Measurements from ENCODE around the gene C11orf97.
"Not testable (repeated sequence)": the region's sequence is repeated elsewhere in the genome, so short reads cannot be mapped to it uniquely, and the experiment has no call there.

Gene C11orf97

GRCh38 chr11:94558468-94558867, 46.2 kb downstream of the C11orf97 start:
- DNase-seq: no peak

DNA sequence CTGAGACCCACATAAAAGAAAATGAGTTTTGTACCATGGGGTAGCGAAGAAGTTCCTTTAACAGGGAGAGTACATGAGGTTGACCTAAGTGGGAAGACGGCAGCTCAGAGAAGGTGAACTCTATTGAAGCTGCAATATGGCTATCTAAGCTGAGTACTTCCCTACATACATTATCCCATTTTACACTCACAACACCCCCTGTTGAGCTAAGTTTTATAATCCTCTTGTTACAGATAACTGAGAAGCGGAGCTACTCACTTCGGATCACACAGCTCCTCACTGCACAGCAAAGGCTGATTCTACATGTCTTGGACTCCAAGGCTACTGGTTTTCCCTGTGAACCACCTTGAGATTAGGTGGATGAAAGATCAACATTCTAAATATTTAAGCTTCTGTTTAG, 46.7 kb downstream of the C11orf97 start:
- no peak for DNase-seq

DNA sequence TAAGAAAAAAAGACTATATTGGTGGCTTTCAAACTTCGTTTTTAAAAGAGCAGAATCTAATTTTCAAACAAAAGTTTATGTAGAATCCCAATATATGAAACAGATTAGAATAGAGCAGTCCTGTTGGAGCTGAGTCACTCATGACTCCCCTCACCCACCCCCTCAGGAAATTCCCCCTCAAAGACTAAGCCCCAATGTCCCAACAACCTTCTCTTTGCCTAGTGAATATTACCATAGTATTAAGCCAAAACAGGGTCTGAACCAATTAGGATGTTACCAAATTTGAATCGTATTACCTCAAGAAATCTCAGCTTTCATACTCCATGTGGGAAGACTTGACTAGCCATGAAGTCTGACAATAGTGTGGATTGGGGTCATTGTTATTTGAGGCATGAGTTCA, 47.1 kb downstream of the C11orf97 start:
- no peak for DNase-seq

- no peak for DNase-seq
Observed at GRCh38 chr11:94560834-94561233, 48.6 kb downstream of the C11orf97 start.

DNA sequence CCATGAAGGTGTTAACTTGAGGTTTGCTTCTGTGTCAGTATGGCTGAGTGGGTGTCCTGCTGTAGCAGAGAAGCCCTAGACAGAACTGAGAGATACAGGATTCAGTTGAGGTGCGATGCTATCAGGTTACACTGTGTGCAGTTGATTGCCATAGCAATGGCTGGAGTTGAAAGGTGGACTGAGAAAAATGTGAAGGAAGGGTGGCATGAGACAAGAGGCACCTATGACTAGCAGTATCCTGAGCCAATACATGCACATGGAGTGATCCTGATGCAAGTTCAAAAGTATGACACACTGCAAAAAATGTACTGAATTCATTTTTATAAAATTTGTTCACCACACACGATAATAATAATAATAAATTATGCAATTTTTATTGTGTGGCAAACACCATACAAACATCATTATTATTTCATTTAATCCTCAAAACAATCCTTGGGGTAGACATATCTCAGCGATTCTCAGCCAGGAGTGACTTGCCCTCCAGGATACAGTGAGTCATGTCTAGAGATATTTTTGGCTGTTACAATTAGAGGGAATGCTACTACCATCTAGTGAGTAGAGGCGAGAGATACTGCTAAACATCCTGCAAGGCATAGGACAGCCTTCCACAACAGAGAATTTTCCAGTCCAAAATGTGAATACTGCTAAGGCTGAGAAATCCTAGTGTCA, 51.1 kb downstream of the C11orf97 start:
- no peak for DNase-seq

DNA sequence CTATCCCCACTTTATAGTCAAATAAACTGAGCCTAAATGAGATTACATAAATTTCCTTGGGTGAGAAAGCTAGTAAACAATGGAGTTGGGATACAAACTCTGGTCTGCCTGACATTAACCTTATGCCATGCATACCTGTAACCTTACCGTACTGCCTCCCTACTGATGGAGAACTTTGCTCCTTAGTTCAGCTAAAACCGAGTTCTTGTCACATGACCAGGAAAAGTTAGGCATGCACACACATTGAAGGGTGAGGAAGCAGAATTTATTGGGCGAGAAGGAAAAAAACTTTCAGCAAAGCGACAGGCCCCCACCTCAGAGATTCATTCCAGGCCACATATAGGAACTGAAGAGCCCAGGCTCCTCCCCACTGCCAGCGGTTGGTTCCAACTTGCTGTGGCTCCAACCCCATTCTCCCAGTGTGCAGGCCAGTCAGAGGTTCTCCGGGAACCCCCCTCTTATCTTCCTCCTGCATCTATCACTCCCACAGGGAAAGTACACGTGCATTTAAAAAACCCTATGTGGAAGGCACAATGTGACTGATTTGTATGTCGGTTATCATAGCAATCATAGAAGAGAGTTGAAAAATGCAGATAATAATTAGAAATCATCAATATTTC, 51.7 kb downstream of the C11orf97 start:
- no peak for DNase-seq

- DNase-seq: no peak
Observed at GRCh38 chr11:94567181-94567670, 55.0 kb downstream of the C11orf97 start, which contains the start of gene PIWIL4. PIWIL4 (plus strand) TSS chr11:94567368; CDS start chr11:94567519, 151 bp downstream.

- DNase-seq: no peak
Observed at GRCh38 chr11:94568200-94568599, 55.9 kb downstream of the C11orf97 start.

- DNase-seq: no peak
Observed at GRCh38 chr11:94568717-94569116, 56.5 kb downstream of the C11orf97 start.

GRCh38 chr11:94572975-94573374, 60.7 kb downstream of the C11orf97 start:
- not testable (repeated sequence) for DNase-seq

DNA sequence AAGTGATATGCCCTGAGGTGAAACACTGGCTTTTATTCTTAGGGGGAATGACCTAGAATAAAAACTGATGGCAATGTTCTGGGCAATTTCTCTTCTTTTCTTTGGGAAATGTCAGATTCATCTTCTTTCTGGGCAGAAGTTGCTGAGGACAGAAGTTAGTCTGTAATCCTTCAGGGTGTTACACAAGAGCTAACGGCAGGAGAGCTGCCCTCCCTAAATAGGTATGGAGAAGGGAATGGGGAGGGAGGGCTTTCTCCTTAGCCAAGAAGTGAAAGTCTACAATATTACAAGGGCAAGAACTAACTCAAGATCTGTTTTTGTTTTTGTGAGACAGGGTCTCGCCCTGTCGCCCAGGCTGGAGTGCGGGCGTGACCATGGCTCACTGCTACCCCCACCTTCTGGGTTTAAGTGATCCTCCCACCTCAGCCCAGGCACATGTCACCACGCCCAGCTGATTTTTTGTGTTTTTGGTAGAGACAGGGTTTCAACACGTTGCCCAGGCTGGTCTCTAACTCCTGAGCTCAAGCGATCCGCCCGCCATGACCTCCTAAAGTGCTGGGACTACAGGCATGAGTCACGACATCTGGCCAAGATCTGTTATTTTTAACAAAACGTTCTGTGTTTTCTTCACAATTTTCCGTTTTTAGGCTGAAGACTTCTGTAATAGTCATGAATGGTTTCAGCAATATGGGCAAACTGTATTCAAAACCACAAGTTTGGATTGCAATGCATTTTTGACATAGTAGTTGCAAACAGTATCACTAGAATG, 62.1 kb downstream of the C11orf97 start:
- DNase-seq: no peak

- DNase-seq: no peak
Observed at GRCh38 chr11:94576306-94576705, 64.0 kb downstream of the C11orf97 start.

- no peak for DNase-seq
Observed at GRCh38 chr11:94577841-94578240, 65.6 kb downstream of the C11orf97 start.

Measured in T-helper 1 cell (primary cell).